PC-3 (cell line): ENCODE measurements around the gene RAD50.

Experiments used
- EZH2 ChIP-seq: fragments of 300-600 bp; sonication (generic); IDR thresholded peaks from one replicate; pipeline ENCODE4 v1.6.1; 2017; ENCODE audit warnings: antibody characterized with exemption, mild to moderate bottlenecking, low read length; ENCODE audit not compliant: unreplicated experiment
- EZH2phosphoT487 ChIP-seq: fragments of 300-600 bp; sonication (generic); IDR thresholded peaks from 2 replicates; pipeline ENCODE4 v1.6.1; 2018; ENCODE audit warnings: mild to moderate bottlenecking, antibody characterized with exemption, low read length, borderline replicate concordance
- TF ChIP-seq, protein P1 (sequence below): fragments of 300-600 bp; sonication (generic); conservative IDR thresholded peaks from 2 replicates; pipeline ENCODE4 v1.5.1; 2017; ENCODE audit warnings: antibody characterized with exemption, low read depth, mild to moderate bottlenecking, low read length

DNA sequence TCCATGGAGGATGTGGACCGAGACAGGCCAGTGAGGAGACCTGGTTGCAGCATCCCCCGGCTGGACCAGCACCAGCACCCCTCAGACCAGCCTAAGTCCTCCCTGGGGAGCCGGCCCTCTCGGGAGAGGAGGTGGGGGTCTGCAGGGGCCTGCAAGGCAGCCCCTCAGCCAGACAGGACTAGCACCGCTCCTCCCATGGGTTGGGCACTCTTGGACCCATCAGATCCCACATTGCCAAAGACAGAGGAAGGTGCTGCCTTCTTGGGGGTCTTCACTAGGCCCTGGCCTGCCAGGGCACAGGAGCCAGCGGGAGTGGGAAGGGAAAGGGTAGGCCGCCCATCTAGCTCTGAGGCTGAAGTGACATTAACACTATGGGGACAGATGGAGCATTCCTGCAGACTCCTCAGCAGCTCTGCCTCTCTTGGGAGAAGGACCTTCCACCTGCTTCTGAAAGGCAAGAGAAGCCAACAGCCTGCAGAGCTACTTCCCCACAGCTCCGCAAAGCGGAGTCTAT lies 108.0 kb downstream of the RAD50 start:
- TF ChIP-seq, protein P1, sequence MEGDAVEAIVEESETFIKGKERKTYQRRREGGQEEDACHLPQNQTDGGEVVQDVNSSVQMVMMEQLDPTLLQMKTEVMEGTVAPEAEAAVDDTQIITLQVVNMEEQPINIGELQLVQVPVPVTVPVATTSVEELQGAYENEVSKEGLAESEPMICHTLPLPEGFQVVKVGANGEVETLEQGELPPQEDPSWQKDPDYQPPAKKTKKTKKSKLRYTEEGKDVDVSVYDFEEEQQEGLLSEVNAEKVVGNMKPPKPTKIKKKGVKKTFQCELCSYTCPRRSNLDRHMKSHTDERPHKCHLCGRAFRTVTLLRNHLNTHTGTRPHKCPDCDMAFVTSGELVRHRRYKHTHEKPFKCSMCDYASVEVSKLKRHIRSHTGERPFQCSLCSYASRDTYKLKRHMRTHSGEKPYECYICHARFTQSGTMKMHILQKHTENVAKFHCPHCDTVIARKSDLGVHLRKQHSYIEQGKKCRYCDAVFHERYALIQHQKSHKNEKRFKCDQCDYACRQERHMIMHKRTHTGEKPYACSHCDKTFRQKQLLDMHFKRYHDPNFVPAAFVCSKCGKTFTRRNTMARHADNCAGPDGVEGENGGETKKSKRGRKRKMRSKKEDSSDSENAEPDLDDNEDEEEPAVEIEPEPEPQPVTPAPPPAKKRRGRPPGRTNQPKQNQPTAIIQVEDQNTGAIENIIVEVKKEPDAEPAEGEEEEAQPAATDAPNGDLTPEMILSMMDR: no peak
- TF ChIP-seq EZH2 (no peak), EZH2phosphoT487 (no peak)
